Gastrocnemius medialis (tissue), 4 donors: Measurements from ENCODE around the gene GMEB2. TPM values are rescaled to one million over a fixed set of nuclear protein-coding genes. Genes with fewer than 3 reads are reported as not detected.

ENCODE experiments used
- ATAC-seq, 2 donors: fragments of 150-250 bp; one replicate each; pipeline ENCODE4 v1.9.1; 2016
- DNase-seq, 2 donors: peaks; one replicate each; pipeline ENCODE4 v3.0.0-alpha.2; 2019
- H3K27ac ChIP-seq, 4 donors: fragments of 200-600 bp; sonication (generic); 1 replicate in 1 of 4; 2 replicates in 3 of 4; pipeline ENCODE4 v1.5.1; 2016 to 2018; ENCODE audit warnings: mild to moderate bottlenecking in 2 of 4, moderate library complexity in 1 of 4
- H3K27me3 ChIP-seq, 3 donors: fragments of 200-600 bp; sonication (generic) in 2 of 3; 1 replicate in 1 of 3; 2 replicates in 2 of 3; pipeline versions ENCODE4 v1.5.1 to v1.6.0; 2016 to 2019; ENCODE audit warnings: mild to moderate bottlenecking in 1 of 3, moderate library complexity in 1 of 3
- H3K36me3 ChIP-seq, 2 donors: fragments of 200-600 bp; sonication (generic) in 1 of 2; one replicate each; pipeline ENCODE4 v1.5.1; 2017 to 2018
- H3K4me1 ChIP-seq, 2 donors: fragments of 200-600 bp; sonication (generic) in 1 of 2; one replicate each; pipeline ENCODE4 v1.5.1; 2016 to 2017; ENCODE audit warnings: mild to moderate bottlenecking in 2 of 2
- H3K4me3 ChIP-seq, 4 donors: fragments of 200-600 bp; sonication (generic) in 3 of 4; 1 replicate in 1 of 4; 2 replicates in 3 of 4; pipeline ENCODE4 v1.5.1; 2016 to 2019; ENCODE audit warnings: mild to moderate bottlenecking in 2 of 4
- H3K9me3 ChIP-seq, 3 donors: fragments of 200-600 bp; sonication (generic) in 2 of 3; 1 replicate in 1 of 3; 2 replicates in 2 of 3; pipeline ENCODE4 v1.5.1; 2016 to 2019
- POLR2A ChIP-seq, 2 donors: fragments of 450-650 bp; IDR thresholded peaks; one replicate each; pipeline ENCODE4 v1.6.1; 2017; ENCODE audit warnings: antibody characterized with exemption in 2 of 2, mild to moderate bottlenecking in 2 of 2, moderate library complexity in 2 of 2
- in situ Hi-C, 4 donors: fragments of 200-750 bp; cut with MboI; loops; one replicate each; pipeline versions ENCODE4 v1.15.0 to v1.8.0; 2017; ENCODE audit warnings: low sequenced_read_pairs in 4 of 4
- intact Hi-C: fragments of 100-400 bp; cut with DNase I; formaldehyde crosslinking; loops from one replicate; pipeline ENCODE4 v1.15.1; 2023; ENCODE audit warnings: low total_unique reads
- total RNA-seq, 4 donors: library from RNA; depleted of rRNA; stranded (reverse); fragments of >200 nt; gene quantifications; one replicate each; pipeline versions ENCODE4 v1.1.0 to v1.2.3, GENCODE V29; 2016
- TF ChIP-seq, protein P1 (sequence below), 5 experiments: fragments of 450-650 bp in 3 of 5; fragments of 200-600 bp in 2 of 5; sonication (generic) in 2 of 5; IDR thresholded peaks in 4 of 5; conservative IDR thresholded peaks in 1 of 5; 1 replicate in 4 of 5; 2 replicates in 1 of 5; pipeline ENCODE4 v1.5.1; 2016 to 2019; ENCODE audit warnings: antibody characterized with exemption in 5 of 5, mild to moderate bottlenecking in 3 of 5, moderate library complexity in 3 of 5

The GMEB2 gene
- total RNA-seq, 4 donors from 2014 or later = 6.1 to 14.3 (median 6.8) TPM

DNA sequence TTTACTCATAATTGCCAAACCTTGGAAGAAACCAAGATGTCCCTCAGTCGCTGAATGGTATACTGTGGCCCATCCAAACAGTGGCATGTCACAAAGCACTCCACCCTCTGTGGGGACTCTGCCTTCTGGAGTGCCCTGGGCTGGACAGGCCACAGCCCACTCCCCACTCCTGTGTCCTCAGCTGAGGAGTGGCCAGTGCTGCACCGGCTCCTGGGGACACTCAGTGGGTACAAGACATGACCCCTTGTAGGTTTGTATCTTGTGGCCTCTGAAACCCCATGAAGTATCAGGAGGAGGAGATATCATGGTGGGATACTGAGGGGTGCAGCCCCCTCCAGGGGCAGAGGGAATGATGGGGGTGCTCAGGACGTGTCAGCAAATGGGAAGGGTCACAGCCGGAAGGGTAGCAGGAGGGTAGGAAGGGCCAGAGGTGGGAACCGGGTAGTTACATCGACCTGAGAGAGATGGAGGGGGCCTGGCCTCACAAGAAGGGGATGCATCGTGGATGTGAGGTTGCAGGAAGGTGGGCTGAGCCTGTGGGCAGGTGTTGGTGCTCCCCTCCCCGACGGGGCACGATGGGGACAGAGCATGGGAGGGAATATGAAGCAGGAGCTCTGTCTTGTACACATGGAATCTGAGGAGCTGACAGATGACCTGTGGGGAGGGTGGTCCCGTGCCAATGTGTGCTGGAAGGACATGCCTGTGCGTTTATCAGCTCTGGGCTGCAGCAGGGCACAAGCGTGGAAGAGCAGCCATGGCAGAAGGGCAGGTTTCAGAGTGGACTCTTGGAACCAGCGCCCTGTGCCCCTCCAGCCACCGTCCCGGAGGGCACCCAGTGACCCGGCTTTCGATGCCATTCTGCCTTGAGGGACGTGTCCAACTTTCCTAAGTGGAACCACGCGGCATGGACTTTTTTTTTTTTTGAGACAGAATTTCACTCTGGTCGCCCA lies 41.0 kb downstream of the GMEB2 start:
- Histone ChIP-seq H3K4me1 (peaks cover 0 to 6% of the 10 kb centered on the region in 2 donors), H3K4me3 (no peak overlapping the region), H3K27ac (no peak overlapping the region), H3K36me3 (peaks cover 0 to 31% of the 10 kb centered on the region in 2 donors), H3K9me3 (no peaks in the 10 kb centered on the region), H3K27me3 (no peaks in the 10 kb centered on the region)
- TF ChIP-seq POLR2A (IDR thresholded peaks at IDR 0.05) = no peak
- TF ChIP-seq, protein P1, sequence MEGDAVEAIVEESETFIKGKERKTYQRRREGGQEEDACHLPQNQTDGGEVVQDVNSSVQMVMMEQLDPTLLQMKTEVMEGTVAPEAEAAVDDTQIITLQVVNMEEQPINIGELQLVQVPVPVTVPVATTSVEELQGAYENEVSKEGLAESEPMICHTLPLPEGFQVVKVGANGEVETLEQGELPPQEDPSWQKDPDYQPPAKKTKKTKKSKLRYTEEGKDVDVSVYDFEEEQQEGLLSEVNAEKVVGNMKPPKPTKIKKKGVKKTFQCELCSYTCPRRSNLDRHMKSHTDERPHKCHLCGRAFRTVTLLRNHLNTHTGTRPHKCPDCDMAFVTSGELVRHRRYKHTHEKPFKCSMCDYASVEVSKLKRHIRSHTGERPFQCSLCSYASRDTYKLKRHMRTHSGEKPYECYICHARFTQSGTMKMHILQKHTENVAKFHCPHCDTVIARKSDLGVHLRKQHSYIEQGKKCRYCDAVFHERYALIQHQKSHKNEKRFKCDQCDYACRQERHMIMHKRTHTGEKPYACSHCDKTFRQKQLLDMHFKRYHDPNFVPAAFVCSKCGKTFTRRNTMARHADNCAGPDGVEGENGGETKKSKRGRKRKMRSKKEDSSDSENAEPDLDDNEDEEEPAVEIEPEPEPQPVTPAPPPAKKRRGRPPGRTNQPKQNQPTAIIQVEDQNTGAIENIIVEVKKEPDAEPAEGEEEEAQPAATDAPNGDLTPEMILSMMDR (IDR thresholded peaks at IDR 0.05 in 4 of 5, conservative IDR thresholded peaks at IDR 0.05 in 1 of 5) = no peak
- ATAC-seq (no peak), DNase-seq (no peak)
- intact Hi-C loops (no loop called here), in situ Hi-C loops (no loop called here)

DNA sequence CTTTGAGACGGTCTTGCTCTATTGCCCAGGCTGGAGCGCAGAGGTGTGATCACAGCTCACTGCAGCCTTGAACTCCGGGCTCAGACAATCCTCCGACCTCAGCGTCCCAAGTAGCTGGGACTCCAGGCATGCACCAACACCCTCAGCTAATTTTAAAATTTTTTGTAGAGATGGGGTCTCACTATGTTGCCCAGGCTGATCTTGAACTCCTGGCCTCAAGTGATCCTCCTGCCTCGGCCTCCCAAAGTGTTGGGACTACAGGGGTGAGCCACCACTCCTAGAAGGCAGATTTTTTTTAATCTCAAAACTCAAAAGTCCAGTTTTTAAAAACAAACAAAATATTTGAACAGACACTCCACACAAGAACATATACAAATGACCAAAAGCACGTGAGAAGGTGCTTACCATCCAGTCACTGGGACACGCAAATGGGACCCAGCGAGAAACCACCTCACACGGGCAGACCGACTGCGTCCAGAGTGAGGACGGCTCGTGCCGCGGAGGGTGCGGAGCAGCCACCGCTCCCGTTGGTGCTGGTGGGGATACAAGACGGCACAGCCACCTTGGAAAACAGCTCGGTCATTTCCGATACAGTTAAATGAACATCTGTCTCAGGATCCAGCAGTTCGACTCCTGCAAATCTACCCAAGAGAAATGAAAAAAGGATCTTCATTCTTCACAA lies 44.4 kb downstream of the GMEB2 start:
- peaks cover 0 to 1% of the 10 kb centered on the region in 2 donors for H3K36me3 ChIP-seq
- no peak overlapping the region for H3K4me3 ChIP-seq
- no peaks in the 10 kb centered on the region for H3K27me3 ChIP-seq
- intact Hi-C loops = no loop called here
- H3K27ac ChIP-seq = no peak overlapping the region
- in situ Hi-C loops = no loop called here
- H3K9me3 ChIP-seq = no peaks in the 10 kb centered on the region
- peaks cover 0 to 8% of the 10 kb centered on the region in 2 donors for H3K4me1 ChIP-seq
- DNase-seq = no peak
- ATAC-seq = no peak
- no peak for TF ChIP-seq POLR2A (IDR thresholded peaks at IDR 0.05)

DNA sequence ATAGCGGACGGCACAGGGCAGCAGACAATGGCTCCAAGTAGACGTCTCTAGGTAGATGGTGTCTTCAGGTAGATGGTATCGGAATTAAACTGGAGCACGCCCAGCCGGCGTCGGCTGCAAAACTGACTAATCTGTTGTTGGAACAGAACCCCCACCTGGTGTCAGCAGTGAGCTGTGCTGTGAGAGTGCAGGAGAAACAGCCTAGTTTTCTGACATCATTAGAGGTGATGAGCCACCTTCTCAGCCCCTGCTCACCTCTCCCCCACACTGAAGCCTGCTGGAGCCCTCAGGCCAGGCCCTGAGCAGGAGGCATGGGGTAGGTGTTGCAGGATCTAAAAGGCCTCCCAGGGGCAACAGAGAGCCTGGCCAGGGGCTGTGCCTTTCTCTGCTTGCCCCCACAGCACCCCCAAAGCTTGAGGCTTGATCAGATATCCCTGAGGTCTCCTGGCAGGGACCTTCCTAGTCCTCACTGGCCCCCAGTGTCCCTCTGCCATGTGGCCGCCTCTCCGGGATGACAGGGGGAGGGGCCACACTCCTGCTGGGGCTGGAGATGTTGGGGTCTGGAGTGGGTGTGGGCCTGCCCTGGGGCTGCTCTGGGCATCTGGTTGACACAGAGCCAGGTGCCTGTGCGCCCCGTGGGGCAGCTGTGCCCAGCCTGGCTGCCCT lies 46.0 kb downstream of the GMEB2 start:
- TF ChIP-seq POLR2A (IDR thresholded peaks at IDR 0.05) = no peak
- TF ChIP-seq, protein P1 (IDR thresholded peaks at IDR 0.05 in 4 of 5, conservative IDR thresholded peaks at IDR 0.05 in 1 of 5) = no peak
- DNase-seq = no peak
- peaks cover 8% of the 10 kb centered on the region in 2 donors for H3K4me1 ChIP-seq
- H3K9me3 ChIP-seq = no peaks in the 10 kb centered on the region
- no peaks in the 10 kb centered on the region for H3K27me3 ChIP-seq
- no peak overlapping the region for H3K27ac ChIP-seq
- H3K36me3 ChIP-seq = no peaks in the 10 kb centered on the region
- H3K4me3 ChIP-seq = no peak overlapping the region
- no peak for ATAC-seq
- in situ Hi-C loops = no loop called here
- intact Hi-C loops = no loop called here

DNA sequence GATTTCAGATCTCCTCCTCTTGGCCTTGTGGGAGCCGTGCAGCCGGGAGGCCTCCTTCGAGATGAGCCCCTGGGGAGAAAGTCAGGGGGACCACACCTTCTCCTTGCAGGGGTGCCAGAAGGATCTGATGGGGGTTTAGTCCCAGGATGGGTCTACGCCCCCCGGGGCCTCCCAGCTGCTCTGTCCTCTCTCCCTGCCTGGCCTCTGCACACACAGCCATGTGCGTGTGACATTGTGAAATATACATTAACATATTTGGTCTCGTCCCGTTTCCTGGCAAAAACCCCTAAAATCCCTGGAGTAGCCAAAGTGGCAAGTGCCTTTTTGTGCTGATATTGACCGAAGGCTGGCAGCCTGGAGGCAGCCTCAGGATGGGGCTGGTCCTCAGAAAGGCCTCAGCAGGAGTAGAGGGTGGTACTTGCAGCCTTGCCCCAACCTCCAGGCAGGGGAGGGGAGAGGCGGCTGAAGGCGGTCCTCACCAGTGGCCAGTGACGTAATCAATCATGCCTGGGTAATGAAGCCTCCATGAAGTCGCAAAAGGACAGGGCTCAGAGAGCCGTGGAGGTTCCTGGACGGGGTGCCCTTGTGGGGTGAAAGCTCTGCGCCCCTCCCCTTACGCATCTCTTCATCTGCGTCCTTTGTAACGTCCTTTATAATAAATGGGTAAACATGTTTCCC lies 47.7 kb downstream of the GMEB2 start:
- ATAC-seq (no peak), DNase-seq (no peak)
- TF ChIP-seq, protein P1 (IDR thresholded peaks at IDR 0.05 in 4 of 5, conservative IDR thresholded peaks at IDR 0.05 in 1 of 5) = no peak
- no peak for TF ChIP-seq POLR2A (IDR thresholded peaks at IDR 0.05)
- in situ Hi-C loops = no loop called here
- H3K4me1 ChIP-seq = peaks cover 8 to 14% of the 10 kb centered on the region in 2 donors
- no peak overlapping the region for H3K27ac ChIP-seq
- no peaks in the 10 kb centered on the region for H3K27me3 ChIP-seq
- H3K9me3 ChIP-seq = no peaks in the 10 kb centered on the region
- no peaks in the 10 kb centered on the region for H3K36me3 ChIP-seq
- intact Hi-C loops = no loop called here
- no peak overlapping the region for H3K4me3 ChIP-seq
